Measurements from ENCODE around the gene MYH11. TPM values are rescaled to one million over a fixed set of nuclear protein-coding genes. Genes with fewer than 3 reads are reported as not detected.
"Not testable (repeated sequence)": the region's sequence is repeated elsewhere in the genome, so short reads cannot be mapped to it uniquely, and the experiment has no call there.

Gene MYH11
- total RNA-seq, 6 experiments from 2014 or later, result 1.5 to 3.9 (median 2.7) TPM

GRCh38 chr16:15792563-15792971 is 64.3 kb downstream of the MYH11 start:
- intact Hi-C loops (cut with DNase I), result no loop called here
- DNase-seq (no peak), ATAC-seq (no peak)
- Histone ChIP-seq H3K9me3 (no peaks in the 10 kb centered on the region), H3K4me3 (no peak overlapping the region), H3K36me3 (no peaks in the 10 kb centered on the region), H3K4me1 (no peaks in the 10 kb centered on the region), H3K27me3 (no peaks in the 10 kb centered on the region), H3K27ac (no peak overlapping the region)
- no peak for TF ChIP-seq CTCF (IDR thresholded peaks at IDR 0.05)
- WGBS (ENCODE audit: insufficient coverage, low coverage, low lambda C conversion rate, missing lambda C conversion rate), result 74% methylated on average over 5 of the region's 5 CpGs

DNA sequence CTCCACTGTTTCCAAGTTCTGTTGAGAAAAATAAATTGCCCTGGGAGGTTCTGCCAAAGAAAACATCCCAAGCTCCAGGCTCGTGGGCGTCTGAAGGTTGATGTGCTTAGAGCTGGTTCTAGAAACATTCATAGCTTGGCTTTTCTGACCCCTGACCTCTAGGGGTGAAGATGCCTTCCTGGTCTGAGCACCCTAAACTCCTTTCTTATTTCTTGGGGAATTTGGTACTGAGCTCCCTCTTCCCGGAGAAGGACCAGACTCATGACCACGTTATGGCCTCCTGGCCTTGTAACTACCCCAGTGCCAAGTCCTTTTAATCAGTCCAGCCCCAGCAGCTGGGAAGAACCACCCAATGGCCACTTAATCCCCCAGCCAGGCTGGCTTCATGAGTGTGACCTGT is 66.4 kb downstream of the MYH11 start:
- no peaks in the 10 kb centered on the region for H3K27me3 ChIP-seq
- DNase-seq, result no peak
- H3K4me3 ChIP-seq, result no peak overlapping the region
- TF ChIP-seq CTCF (IDR thresholded peaks at IDR 0.05), result no peak
- TF ChIP-seq POLR2A (IDR thresholded peaks at IDR 0.05), result no peak
- intact Hi-C loops (cut with DNase I), result no loop called here
- no peak for ATAC-seq
- H3K9me3 ChIP-seq, result no peaks in the 10 kb centered on the region
- 29% methylated on average over 2 of the region's 4 CpGs for WGBS (ENCODE audit: insufficient coverage, low coverage, low lambda C conversion rate, missing lambda C conversion rate)
- H3K36me3 ChIP-seq, result no peaks in the 10 kb centered on the region
- no peak overlapping the region for H3K27ac ChIP-seq
- no peaks in the 10 kb centered on the region for H3K4me1 ChIP-seq

GRCh38 chr16:15789816-15790215 is 67.0 kb downstream of the MYH11 start:
- DNase-seq; ATAC-seq; H3K27ac ChIP-seq; H3K4me3 ChIP-seq; intact Hi-C loops (cut with DNase I); H3K9me3 ChIP-seq; H3K27me3 ChIP-seq; H3K4me1 ChIP-seq; H3K36me3 ChIP-seq: not testable (repeated sequence)
- WGBS (ENCODE audit: insufficient coverage, low coverage, low lambda C conversion rate, missing lambda C conversion rate), result 51% methylated on average over 4 of the region's 5 CpGs

- H3K9me3 ChIP-seq, result no peaks in the 10 kb centered on the region
- H3K27ac ChIP-seq, result no peak overlapping the region
- intact Hi-C loops (cut with DNase I), result no loop called here
- DNase-seq (no peak), ATAC-seq (no peak)
- H3K36me3 ChIP-seq, result no peaks in the 10 kb centered on the region
- no peak for TF ChIP-seq POLR2A (IDR thresholded peaks at IDR 0.05)
- TF ChIP-seq CTCF (IDR thresholded peaks at IDR 0.05), result no peak
- WGBS (ENCODE audit: insufficient coverage, low coverage, low lambda C conversion rate, missing lambda C conversion rate), result 50% methylated on average over 2 of the region's 2 CpGs
- H3K4me1 ChIP-seq, result no peaks in the 10 kb centered on the region
- H3K27me3 ChIP-seq, result no peaks in the 10 kb centered on the region
- no peak overlapping the region for H3K4me3 ChIP-seq
Observed at GRCh38 chr16:15788846-15789239, 68.0 kb downstream of the MYH11 start.

GRCh38 chr16:15786501-15786900 is 70.3 kb downstream of the MYH11 start:
- intact Hi-C loops (cut with DNase I), result no loop called here
- H3K36me3 ChIP-seq, result no peaks in the 10 kb centered on the region
- H3K27ac ChIP-seq, result no peak overlapping the region
- no peaks in the 10 kb centered on the region for H3K4me1 ChIP-seq
- no peak for TF ChIP-seq CTCF (IDR thresholded peaks at IDR 0.05)
- no peak overlapping the region for H3K4me3 ChIP-seq
- no peak for ATAC-seq
- no peak for DNase-seq
- no peaks in the 10 kb centered on the region for H3K27me3 ChIP-seq
- no peaks in the 10 kb centered on the region for H3K9me3 ChIP-seq
- WGBS (ENCODE audit: insufficient coverage, low coverage, low lambda C conversion rate, missing lambda C conversion rate), result 90% methylated on average over 2 of the region's 11 CpGs
